WI38 (cell line): ENCODE measurements around the gene ARHGAP26.

ENCODE experiments used
- H3K4me3 ChIP-seq: 2 replicates; pipeline ENCODE4 v1.5.1; 2011; ENCODE audit warnings: low read depth, mild to moderate bottlenecking, control low read depth, low read length
- CTCF ChIP-seq: IDR thresholded peaks from 2 replicates; pipeline ENCODE4 v1.5.1; 2012; ENCODE audit warnings: low read depth, mild to moderate bottlenecking, control low read depth, low read length

Gene ARHGAP26

GRCh38 chr5:143139585-143139984, 369.4 kb downstream of the ARHGAP26 start:
- no peak for TF ChIP-seq CTCF
- no peak overlapping the region for H3K4me3 ChIP-seq

- no peak for TF ChIP-seq CTCF
- H3K4me3 ChIP-seq: no peak overlapping the region
Measured at GRCh38 chr5:143140492-143141203, 370.5 kb downstream of the ARHGAP26 start.

- no peak for TF ChIP-seq CTCF
- H3K4me3 ChIP-seq: no peak overlapping the region
Measured at GRCh38 chr5:143141652-143142051, 371.5 kb downstream of the ARHGAP26 start.

DNA sequence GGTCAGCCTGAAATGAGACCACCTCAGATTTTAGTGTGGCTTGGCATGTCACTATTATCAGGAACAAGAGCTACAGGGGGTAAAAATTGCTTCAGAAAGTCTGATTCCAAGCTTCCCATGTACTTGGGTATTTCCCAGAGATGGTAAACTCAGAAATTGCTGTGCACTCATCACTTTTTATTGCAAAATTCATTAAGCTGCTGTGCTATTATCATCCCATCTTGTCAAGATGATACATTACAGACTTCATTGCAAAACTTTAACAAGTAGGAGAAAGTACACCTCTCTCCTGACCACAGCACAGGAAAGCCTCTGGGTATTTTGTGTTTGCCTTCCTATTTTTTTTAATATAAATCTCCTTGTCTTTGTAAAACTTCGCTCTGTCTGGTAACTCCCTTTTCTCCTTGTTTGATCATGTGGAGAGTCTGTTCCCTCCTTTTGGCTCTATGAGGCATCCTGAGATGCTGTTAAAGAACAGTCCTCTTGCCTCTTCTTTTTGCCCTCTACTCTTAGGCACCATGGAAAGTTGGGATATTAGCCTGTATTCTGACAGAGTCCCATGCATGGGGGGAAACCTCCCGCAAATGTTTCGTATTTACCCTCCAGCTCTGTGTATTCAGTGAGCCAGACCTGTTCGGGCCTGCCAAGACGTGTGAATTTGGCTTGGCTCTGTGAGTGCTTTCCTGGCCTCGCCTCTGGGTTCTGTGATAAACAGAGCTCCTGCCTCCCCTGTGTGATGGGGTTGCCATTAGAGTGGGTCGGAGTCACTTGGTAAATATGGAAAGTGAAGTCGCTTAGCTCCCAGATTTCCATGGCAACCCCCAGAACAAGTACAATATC, 372.6 kb downstream of the ARHGAP26 start:
- no peak for TF ChIP-seq CTCF

GRCh38 chr5:143143973-143144372, 373.8 kb downstream of the ARHGAP26 start:
- H3K4me3 ChIP-seq: no peak overlapping the region
- TF ChIP-seq CTCF: no peak

More for the DNA sequence above, 372.6 kb downstream of the ARHGAP26 start:
- no peak overlapping the region for H3K4me3 ChIP-seq

DNA sequence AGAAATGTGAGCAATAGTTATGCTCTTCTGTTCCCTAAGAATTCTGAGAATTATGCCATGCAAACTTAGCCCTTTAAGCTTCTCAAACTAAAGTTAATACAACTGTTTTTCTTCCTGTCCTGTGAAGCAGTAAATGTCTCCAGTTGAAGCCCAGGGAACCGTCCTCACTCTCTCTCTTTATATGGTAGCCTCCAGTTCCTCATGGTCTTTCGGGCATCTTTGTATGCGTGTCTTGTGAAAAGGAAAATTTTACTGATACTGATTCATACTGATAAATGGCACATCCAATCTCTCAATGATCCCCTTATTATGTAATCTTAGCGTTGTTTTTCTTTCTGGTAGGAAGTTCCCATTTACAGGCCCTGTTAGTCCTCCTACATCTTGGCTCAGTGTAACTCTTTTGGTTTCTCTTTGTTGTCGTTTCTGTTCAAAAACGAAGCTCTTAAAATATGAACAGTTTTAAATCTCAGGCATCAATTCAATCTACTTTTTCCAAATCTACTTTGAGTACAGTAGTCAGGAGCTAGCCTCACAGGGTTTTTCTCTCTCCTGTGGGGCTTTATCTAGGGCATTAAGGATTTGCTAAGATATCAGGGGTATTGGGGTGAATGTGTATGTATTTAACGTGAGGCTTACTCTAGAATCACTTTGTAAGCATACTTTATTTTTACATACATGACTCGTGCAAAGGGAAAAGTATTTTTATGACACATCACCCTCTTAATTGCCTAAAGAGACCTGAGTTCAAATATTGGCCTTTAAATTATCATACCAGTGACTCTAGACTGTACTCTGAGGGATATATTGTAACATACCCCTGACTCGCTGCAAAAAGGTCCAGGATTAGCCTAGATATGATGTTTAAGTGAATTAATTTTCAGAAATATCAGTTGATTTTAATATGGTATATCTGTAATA, 375.3 kb downstream of the ARHGAP26 start:
- TF ChIP-seq CTCF: no peak
- H3K4me3 ChIP-seq: no peak overlapping the region
